HG03565 (cell line): ENCODE data around the gene LDHAL6A.

Experiments
- ATAC-seq: cut with Tn5 transposase; IDR thresholded peaks from one replicate; pipeline ENCODE4 v1.9.1; 2021; ENCODE audit warnings: mild to moderate bottlenecking, moderate library complexity; ENCODE audit not compliant: unreplicated experiment

The LDHAL6A gene

GRCh38 chr11:18490319-18490718 lies 34.7 kb downstream of the LDHAL6A start:
- ATAC-seq: no peak

- ATAC-seq: no peak
These were observed 35.3 kb downstream of the LDHAL6A start for GRCh38 chr11:18490736-18491485.

GRCh38 chr11:18491924-18492323 lies 36.3 kb downstream of the LDHAL6A start:
- ATAC-seq: no peak

GRCh38 chr11:18492888-18493287 lies 37.2 kb downstream of the LDHAL6A start:
- ATAC-seq: no peak

- no peak for ATAC-seq
These were observed 37.7 kb downstream of the LDHAL6A start for GRCh38 chr11:18493310-18493709.

- ATAC-seq: no peak
These were observed 39.6 kb downstream of the LDHAL6A start for GRCh38 chr11:18495271-18495670.

GRCh38 chr11:18495703-18496102 lies 40.0 kb downstream of the LDHAL6A start:
- no peak for ATAC-seq

- ATAC-seq: no peak
These were observed 42.4 kb downstream of the LDHAL6A start for GRCh38 chr11:18498039-18498438.

- ATAC-seq: no peak
These were observed 46.0 kb downstream of the LDHAL6A start for GRCh38 chr11:18501629-18502028.

- no peak for ATAC-seq
These were observed 46.7 kb downstream of the LDHAL6A start for GRCh38 chr11:18502352-18502751.

GRCh38 chr11:18521122-18521521 lies 65.5 kb downstream of the LDHAL6A start:
- ATAC-seq: no peak

- ATAC-seq: no peak
These were observed 66.7 kb downstream of the LDHAL6A start for GRCh38 chr11:18522388-18522787.

- no peak for ATAC-seq
These were observed 67.4 kb downstream of the LDHAL6A start for GRCh38 chr11:18523084-18523483.

GRCh38 chr11:18524248-18524647 lies 68.6 kb downstream of the LDHAL6A start:
- ATAC-seq: no peak

- ATAC-seq: no peak
These were observed 70.5 kb downstream of the LDHAL6A start for GRCh38 chr11:18526130-18526520.

GRCh38 chr11:18526521-18527296 lies 71.1 kb downstream of the LDHAL6A start, which contains the start of gene TSG101:
TSG101 (minus strand) TSS chr11:18526942; CDS start chr11:18526816, 126 bp downstream.
- peak; percentile 85 for ATAC-seq

GRCh38 chr11:18527512-18527911 lies 71.9 kb downstream of the LDHAL6A start:
- ATAC-seq: no peak
